WTC11 (cell line): ENCODE results near the gene MEGF11. TPM values are rescaled to one million over a fixed set of nuclear protein-coding genes. Genes with fewer than 3 reads are reported as not detected.

Experiments used
- ATAC-seq: fragments of 200-7000 bp; cut with Tn5 transposase; 2 replicates; pipeline ENCODE4 v1.10.0; 2021; ENCODE audit warnings: mild to moderate bottlenecking, moderate library complexity
- CTCF ChIA-PET: fragments of 300-600 bp; sonication (Branson Sonifier 250); formaldehyde crosslinking; loops from one replicate; lab custom pipeline; 2021; ENCODE audit warnings: antibody characterized with exemption; lab: Charles Lee
- POLR2A ChIA-PET: fragments of 350-600 bp; sonication (Branson Sonifier 250); formaldehyde crosslinking; loops from one replicate; lab custom pipeline; 2021; ENCODE audit warnings: antibody characterized with exemption; lab: Charles Lee
- DNase-seq: peaks from one replicate; pipeline ENCODE4 v3.0.0; 2021; ENCODE audit warnings: low spot score
- H3K27ac Mint-ChIP-seq: 2 replicates; pipeline ENCODE4 v1.8.0; 2021; ENCODE audit warnings: mixed read lengths
- H3K27me3 Mint-ChIP-seq: 2 replicates; pipeline ENCODE4 v1.8.0; 2021; ENCODE audit warnings: low read depth, mild to moderate bottlenecking, moderate library complexity, mixed read lengths
- H3K36me3 Mint-ChIP-seq: 2 replicates; pipeline ENCODE4 v1.8.0; 2021; ENCODE audit warnings: mixed read lengths
- H3K4me1 Mint-ChIP-seq: 2 replicates; pipeline ENCODE4 v1.8.0; 2022; ENCODE audit warnings: mixed read lengths
- H3K4me3 Mint-ChIP-seq: 2 replicates; pipeline ENCODE4 v1.8.0; 2021; ENCODE audit warnings: mild to moderate bottlenecking, moderate library complexity, mixed read lengths
- H3K9me3 Mint-ChIP-seq: 2 replicates; pipeline ENCODE4 v1.8.0; 2021; ENCODE audit warnings: mixed read lengths
- CTCF ChIP-seq: fragments of 200-600 bp; IDR thresholded peaks from 2 replicates; pipeline ENCODE4 v1.8.0; 2022; ENCODE audit warnings: antibody characterized with exemption
- E2F5 ChIP-seq: sonication (generic); formaldehyde crosslinking; IDR thresholded peaks from 2 replicates; pipeline ENCODE4 v1.8.1; 2022; ENCODE audit warnings: mild to moderate bottlenecking, moderate library complexity, missing genetic modification reagents
- EMX1 ChIP-seq: fragments of 250-450 bp; sonication (Bioruptor Pico); IDR thresholded peaks from 2 replicates; pipeline ENCODE4 v1.8.0; 2021; ENCODE audit warnings: mild to moderate bottlenecking
- ESRRA ChIP-seq: sonication (generic); formaldehyde crosslinking; IDR thresholded peaks from 2 replicates; pipeline ENCODE4 v1.8.1; 2022; ENCODE audit warnings: mild to moderate bottlenecking, missing genetic modification reagents, borderline replicate concordance
- NR3C1 ChIP-seq: sonication (generic); formaldehyde crosslinking; conservative IDR thresholded peaks from 2 replicates; pipeline ENCODE4 v1.8.1; 2023; ENCODE audit warnings: low read depth, mild to moderate bottlenecking, missing genetic modification reagents
- PREB ChIP-seq: sonication (generic); formaldehyde crosslinking; IDR thresholded peaks from 2 replicates; pipeline ENCODE4 v1.8.1; 2022; ENCODE audit warnings: mild to moderate bottlenecking, missing genetic modification reagents, moderate library complexity, borderline replicate concordance
- RELA ChIP-seq: sonication (generic); formaldehyde crosslinking; IDR thresholded peaks from 2 replicates; pipeline ENCODE4 v1.8.1; 2022; ENCODE audit warnings: missing genetic modification reagents, mild to moderate bottlenecking, borderline replicate concordance
- TEAD1 ChIP-seq: sonication (generic); formaldehyde crosslinking; IDR thresholded peaks from 2 replicates; pipeline ENCODE4 v1.8.0; 2022; ENCODE audit warnings: mild to moderate bottlenecking, missing genetic modification reagents
- USF2 ChIP-seq: sonication (generic); formaldehyde crosslinking; IDR thresholded peaks from 2 replicates; pipeline ENCODE4 v1.8.1; 2023; ENCODE audit warnings: mild to moderate bottlenecking, missing genetic modification reagents, moderate library complexity
- ZNF416 ChIP-seq: fragments of 250-450 bp; sonication (Bioruptor Pico); IDR thresholded peaks from 2 replicates; pipeline ENCODE4 v1.9.0; 2021; ENCODE audit warnings: mild to moderate bottlenecking, inconsistent platforms
- ZNF671 ChIP-seq: fragments of 250-450 bp; sonication (Bioruptor Pico); IDR thresholded peaks from 2 replicates; pipeline ENCODE4 v1.8.0; 2021; ENCODE audit warnings: mild to moderate bottlenecking
- total RNA-seq: library from RNA; stranded (reverse); gene quantifications from 3 replicates; pipeline ENCODE4 v1.2.3, GENCODE V29; 2021
- TF ChIP-seq, protein P1 (sequence below): sonication (generic); formaldehyde crosslinking; IDR thresholded peaks from 2 replicates; pipeline ENCODE4 v1.8.1; 2023; ENCODE audit warnings: mild to moderate bottlenecking, missing genetic modification reagents
- TF ChIP-seq, protein P2 (sequence below): sonication (generic); formaldehyde crosslinking; conservative IDR thresholded peaks from 2 replicates; pipeline ENCODE4 v1.8.1; 2023; ENCODE audit warnings: mild to moderate bottlenecking, low read depth, missing genetic modification reagents, moderate library complexity
- TF ChIP-seq, protein P3 (sequence below): sonication (generic); formaldehyde crosslinking; IDR thresholded peaks from 2 replicates; pipeline ENCODE4 v1.8.0; 2022; ENCODE audit warnings: mild to moderate bottlenecking, missing genetic modification reagents
- TF ChIP-seq, protein P4 (sequence below): fragments of 250-450 bp; sonication (Bioruptor Pico); IDR thresholded peaks from 2 replicates; pipeline ENCODE4 v1.9.0; 2021; ENCODE audit warnings: mild to moderate bottlenecking
- TF ChIP-seq, protein P5 (sequence below): sonication (generic); formaldehyde crosslinking; IDR thresholded peaks from 2 replicates; pipeline ENCODE4 v1.8.0; 2023; ENCODE audit warnings: mild to moderate bottlenecking, missing genetic modification reagents

The MEGF11 gene
- total RNA-seq, 1 experiment from 2014 or later, result 3.3 TPM

GRCh38 chr15:65993762-65994161 is 259.8 kb downstream of the MEGF11 start:
- Mint-ChIP-seq H3K27ac (no peak overlapping the region), H3K36me3 (no peaks in the 10 kb centered on the region), H3K4me1 (peaks cover 31% of the 10 kb centered on the region), H3K9me3 (no peaks in the 10 kb centered on the region), H3K4me3 (no peak overlapping the region), H3K27me3 (no peaks in the 10 kb centered on the region)
- ChIA-PET POLR2A (no interaction called here), CTCF (interaction anchor here (0.9 kb wide), 1 partner anchor 13 kb away, joined by 3 read pairs; no protein-coding TSS in a partner anchor)
- DNase-seq (no peak), ATAC-seq (no peak)
- TF ChIP-seq, protein P1, sequence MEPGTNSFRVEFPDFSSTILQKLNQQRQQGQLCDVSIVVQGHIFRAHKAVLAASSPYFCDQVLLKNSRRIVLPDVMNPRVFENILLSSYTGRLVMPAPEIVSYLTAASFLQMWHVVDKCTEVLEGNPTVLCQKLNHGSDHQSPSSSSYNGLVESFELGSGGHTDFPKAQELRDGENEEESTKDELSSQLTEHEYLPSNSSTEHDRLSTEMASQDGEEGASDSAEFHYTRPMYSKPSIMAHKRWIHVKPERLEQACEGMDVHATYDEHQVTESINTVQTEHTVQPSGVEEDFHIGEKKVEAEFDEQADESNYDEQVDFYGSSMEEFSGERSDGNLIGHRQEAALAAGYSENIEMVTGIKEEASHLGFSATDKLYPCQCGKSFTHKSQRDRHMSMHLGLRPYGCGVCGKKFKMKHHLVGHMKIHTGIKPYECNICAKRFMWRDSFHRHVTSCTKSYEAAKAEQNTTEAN (CRISPR knock-in tag), result no peak
- no peak for TF ChIP-seq E2F5 (CRISPR knock-in tag)

DNA sequence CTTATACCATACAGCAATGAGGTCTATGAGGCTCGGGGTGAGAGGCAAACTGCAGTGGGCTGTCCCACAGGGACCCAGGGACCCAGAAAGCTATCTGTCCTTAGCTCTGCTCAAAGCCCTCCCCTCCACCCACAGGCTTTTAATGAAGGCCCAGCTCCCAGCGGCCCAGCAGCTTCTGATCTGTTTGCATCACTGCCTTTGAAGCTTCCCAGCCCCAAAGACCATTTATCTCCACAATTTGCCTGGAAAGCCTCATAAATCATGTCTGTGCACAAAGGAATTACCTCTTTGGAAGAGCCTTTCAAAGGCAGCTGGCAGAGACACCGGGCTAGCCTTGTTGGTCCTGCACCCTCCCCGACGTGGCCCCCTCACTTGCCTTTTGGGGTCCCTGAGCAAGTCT is 260.3 kb downstream of the MEGF11 start:
- Mint-ChIP-seq H3K4me1 (peaks cover 28% of the 10 kb centered on the region), H3K9me3 (no peaks in the 10 kb centered on the region), H3K4me3 (no peak overlapping the region), H3K27ac (no peak overlapping the region), H3K27me3 (no peaks in the 10 kb centered on the region), H3K36me3 (no peaks in the 10 kb centered on the region)
- CTCF ChIA-PET, result interaction anchor here (0.6 to 1.0 kb wide), 4 partner anchors 11 to 88 kb away, joined by 3 read pairs; no protein-coding TSS in a partner anchor
- POLR2A ChIA-PET, result no interaction called here
- DNase-seq (no peak), ATAC-seq (no peak)
- TF ChIP-seq, protein P2, sequence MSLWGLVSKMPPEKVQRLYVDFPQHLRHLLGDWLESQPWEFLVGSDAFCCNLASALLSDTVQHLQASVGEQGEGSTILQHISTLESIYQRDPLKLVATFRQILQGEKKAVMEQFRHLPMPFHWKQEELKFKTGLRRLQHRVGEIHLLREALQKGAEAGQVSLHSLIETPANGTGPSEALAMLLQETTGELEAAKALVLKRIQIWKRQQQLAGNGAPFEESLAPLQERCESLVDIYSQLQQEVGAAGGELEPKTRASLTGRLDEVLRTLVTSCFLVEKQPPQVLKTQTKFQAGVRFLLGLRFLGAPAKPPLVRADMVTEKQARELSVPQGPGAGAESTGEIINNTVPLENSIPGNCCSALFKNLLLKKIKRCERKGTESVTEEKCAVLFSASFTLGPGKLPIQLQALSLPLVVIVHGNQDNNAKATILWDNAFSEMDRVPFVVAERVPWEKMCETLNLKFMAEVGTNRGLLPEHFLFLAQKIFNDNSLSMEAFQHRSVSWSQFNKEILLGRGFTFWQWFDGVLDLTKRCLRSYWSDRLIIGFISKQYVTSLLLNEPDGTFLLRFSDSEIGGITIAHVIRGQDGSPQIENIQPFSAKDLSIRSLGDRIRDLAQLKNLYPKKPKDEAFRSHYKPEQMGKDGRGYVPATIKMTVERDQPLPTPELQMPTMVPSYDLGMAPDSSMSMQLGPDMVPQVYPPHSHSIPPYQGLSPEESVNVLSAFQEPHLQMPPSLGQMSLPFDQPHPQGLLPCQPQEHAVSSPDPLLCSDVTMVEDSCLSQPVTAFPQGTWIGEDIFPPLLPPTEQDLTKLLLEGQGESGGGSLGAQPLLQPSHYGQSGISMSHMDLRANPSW (CRISPR knock-in tag), result no peak
- TF ChIP-seq, protein P3, sequence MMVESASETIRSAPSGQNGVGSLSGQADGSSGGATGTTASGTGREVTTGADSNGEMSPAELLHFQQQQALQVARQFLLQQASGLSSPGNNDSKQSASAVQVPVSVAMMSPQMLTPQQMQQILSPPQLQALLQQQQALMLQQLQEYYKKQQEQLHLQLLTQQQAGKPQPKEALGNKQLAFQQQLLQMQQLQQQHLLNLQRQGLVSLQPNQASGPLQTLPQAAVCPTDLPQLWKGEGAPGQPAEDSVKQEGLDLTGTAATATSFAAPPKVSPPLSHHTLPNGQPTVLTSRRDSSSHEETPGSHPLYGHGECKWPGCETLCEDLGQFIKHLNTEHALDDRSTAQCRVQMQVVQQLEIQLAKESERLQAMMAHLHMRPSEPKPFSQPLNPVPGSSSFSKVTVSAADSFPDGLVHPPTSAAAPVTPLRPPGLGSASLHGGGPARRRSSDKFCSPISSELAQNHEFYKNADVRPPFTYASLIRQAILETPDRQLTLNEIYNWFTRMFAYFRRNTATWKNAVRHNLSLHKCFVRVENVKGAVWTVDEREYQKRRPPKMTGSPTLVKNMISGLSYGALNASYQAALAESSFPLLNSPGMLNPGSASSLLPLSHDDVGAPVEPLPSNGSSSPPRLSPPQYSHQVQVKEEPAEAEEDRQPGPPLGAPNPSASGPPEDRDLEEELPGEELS (CRISPR knock-in tag), result no peak
- TF ChIP-seq ZNF416 (no peak), NR3C1 (CRISPR knock-in tag) (no peak), RELA (CRISPR knock-in tag) (no peak), E2F5 (CRISPR knock-in tag) (no peak), EMX1 (CRISPR knock-in tag) (no peak), TEAD1 (CRISPR knock-in tag) (no peak), PREB (no peak), ESRRA (CRISPR knock-in tag) (no peak), CTCF (no peak), USF2 (CRISPR knock-in tag) (no peak), ZNF671 (CRISPR knock-in tag) (no peak)
- TF ChIP-seq, protein P4, sequence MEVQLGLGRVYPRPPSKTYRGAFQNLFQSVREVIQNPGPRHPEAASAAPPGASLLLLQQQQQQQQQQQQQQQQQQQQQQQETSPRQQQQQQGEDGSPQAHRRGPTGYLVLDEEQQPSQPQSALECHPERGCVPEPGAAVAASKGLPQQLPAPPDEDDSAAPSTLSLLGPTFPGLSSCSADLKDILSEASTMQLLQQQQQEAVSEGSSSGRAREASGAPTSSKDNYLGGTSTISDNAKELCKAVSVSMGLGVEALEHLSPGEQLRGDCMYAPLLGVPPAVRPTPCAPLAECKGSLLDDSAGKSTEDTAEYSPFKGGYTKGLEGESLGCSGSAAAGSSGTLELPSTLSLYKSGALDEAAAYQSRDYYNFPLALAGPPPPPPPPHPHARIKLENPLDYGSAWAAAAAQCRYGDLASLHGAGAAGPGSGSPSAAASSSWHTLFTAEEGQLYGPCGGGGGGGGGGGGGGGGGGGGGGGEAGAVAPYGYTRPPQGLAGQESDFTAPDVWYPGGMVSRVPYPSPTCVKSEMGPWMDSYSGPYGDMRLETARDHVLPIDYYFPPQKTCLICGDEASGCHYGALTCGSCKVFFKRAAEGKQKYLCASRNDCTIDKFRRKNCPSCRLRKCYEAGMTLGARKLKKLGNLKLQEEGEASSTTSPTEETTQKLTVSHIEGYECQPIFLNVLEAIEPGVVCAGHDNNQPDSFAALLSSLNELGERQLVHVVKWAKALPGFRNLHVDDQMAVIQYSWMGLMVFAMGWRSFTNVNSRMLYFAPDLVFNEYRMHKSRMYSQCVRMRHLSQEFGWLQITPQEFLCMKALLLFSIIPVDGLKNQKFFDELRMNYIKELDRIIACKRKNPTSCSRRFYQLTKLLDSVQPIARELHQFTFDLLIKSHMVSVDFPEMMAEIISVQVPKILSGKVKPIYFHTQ (CRISPR knock-in tag), result no peak
- TF ChIP-seq, protein P5, sequence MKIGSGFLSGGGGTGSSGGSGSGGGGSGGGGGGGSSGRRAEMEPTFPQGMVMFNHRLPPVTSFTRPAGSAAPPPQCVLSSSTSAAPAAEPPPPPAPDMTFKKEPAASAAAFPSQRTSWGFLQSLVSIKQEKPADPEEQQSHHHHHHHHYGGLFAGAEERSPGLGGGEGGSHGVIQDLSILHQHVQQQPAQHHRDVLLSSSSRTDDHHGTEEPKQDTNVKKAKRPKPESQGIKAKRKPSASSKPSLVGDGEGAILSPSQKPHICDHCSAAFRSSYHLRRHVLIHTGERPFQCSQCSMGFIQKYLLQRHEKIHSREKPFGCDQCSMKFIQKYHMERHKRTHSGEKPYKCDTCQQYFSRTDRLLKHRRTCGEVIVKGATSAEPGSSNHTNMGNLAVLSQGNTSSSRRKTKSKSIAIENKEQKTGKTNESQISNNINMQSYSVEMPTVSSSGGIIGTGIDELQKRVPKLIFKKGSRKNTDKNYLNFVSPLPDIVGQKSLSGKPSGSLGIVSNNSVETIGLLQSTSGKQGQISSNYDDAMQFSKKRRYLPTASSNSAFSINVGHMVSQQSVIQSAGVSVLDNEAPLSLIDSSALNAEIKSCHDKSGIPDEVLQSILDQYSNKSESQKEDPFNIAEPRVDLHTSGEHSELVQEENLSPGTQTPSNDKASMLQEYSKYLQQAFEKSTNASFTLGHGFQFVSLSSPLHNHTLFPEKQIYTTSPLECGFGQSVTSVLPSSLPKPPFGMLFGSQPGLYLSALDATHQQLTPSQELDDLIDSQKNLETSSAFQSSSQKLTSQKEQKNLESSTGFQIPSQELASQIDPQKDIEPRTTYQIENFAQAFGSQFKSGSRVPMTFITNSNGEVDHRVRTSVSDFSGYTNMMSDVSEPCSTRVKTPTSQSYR (CRISPR knock-in tag), result no peak
